ENCODE results near the gene OSBPL3.

The OSBPL3 gene

DNA sequence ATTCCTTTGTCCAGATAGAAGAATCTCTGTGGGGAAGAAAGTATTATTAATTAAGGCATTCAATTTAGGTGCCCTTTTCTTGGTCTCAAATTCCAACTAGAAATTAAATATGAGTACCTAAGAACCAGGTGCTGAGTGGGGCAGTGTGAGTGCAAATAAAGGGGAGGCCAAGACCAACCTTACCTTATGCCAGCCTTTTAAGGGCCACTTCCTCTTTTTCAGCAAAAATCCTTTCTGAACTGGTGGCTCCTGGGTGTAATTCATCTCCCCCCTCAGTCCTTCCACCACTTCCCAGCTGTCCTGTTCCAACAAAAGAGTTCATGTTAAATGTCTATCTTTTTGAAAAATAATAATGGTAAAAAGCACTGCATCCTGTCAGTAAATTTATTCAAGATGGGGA lies 108.2 kb downstream of the OSBPL3 start:
- TF ChIP-seq, protein P1, sequence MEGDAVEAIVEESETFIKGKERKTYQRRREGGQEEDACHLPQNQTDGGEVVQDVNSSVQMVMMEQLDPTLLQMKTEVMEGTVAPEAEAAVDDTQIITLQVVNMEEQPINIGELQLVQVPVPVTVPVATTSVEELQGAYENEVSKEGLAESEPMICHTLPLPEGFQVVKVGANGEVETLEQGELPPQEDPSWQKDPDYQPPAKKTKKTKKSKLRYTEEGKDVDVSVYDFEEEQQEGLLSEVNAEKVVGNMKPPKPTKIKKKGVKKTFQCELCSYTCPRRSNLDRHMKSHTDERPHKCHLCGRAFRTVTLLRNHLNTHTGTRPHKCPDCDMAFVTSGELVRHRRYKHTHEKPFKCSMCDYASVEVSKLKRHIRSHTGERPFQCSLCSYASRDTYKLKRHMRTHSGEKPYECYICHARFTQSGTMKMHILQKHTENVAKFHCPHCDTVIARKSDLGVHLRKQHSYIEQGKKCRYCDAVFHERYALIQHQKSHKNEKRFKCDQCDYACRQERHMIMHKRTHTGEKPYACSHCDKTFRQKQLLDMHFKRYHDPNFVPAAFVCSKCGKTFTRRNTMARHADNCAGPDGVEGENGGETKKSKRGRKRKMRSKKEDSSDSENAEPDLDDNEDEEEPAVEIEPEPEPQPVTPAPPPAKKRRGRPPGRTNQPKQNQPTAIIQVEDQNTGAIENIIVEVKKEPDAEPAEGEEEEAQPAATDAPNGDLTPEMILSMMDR (IDR thresholded peaks at IDR 0.05; ENCODE audit: low read depth, low read length): no peak
- no peak for DNase-seq (ENCODE audit: extremely low read depth, low read depth)

GRCh38 chr7:24870766-24871165 lies 109.2 kb downstream of the OSBPL3 start:
- TF ChIP-seq, protein P1 (IDR thresholded peaks at IDR 0.05; ENCODE audit: low read depth, low read length): no peak
- no peak for DNase-seq (ENCODE audit: extremely low read depth, low read depth)

DNA sequence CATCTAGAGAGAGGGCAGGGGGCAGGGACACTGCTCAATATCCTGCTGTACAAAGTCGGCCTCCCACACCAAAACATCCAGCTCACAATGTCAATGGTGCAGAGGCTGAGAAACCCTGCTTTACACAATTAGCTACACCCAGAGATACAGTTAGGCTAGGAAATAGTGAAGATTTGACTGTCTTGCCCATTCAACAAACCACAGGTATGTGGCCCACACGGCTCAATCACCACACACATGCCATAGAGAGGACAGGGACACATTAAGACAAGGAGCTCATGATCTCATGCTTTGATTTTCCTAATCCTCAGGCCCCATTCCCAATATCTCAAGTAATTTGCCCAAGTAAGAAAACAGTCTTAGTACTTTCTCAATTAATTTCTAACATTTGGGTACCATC lies 110.4 kb downstream of the OSBPL3 start:
- TF ChIP-seq, protein P1 (IDR thresholded peaks at IDR 0.05; ENCODE audit: low read depth, low read length): no peak
- DNase-seq (ENCODE audit: extremely low read depth, low read depth): no peak

GRCh38 chr7:24868741-24869140 lies 111.2 kb downstream of the OSBPL3 start:
- TF ChIP-seq, protein P1 (IDR thresholded peaks at IDR 0.05; ENCODE audit: low read depth, low read length): no peak
- DNase-seq (ENCODE audit: extremely low read depth, low read depth): no peak

DNA sequence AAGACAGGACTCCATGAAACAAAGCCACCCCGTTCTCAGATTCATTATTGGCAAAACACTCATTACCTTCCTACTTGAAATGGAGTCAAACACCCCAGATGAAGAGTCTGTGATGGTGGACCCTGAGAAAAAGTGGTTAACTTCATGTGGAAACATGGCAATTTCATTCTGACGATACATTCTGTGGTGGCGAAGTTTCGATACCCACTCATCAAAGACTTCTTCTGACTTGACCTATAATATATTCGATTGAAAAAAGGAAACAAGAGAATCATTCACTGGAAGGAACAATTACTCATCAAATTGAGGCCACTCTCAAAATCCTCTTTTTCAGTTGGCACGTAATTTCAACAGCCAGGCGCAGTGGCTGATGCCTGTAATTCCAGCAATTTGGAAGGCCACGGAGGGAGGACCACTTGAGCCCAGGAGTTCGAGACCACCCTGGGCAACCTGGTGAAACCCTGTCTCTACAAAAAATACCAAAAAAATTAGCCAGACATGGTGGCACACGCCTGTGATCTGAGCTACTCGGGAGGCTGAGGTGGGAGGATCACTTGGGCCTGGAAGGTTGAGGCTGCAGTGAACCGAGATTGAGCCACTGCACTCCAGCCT lies 113.9 kb downstream of the OSBPL3 start:
- TF ChIP-seq, protein P1 (IDR thresholded peaks at IDR 0.05; ENCODE audit: low read depth, low read length): no peak

DNA sequence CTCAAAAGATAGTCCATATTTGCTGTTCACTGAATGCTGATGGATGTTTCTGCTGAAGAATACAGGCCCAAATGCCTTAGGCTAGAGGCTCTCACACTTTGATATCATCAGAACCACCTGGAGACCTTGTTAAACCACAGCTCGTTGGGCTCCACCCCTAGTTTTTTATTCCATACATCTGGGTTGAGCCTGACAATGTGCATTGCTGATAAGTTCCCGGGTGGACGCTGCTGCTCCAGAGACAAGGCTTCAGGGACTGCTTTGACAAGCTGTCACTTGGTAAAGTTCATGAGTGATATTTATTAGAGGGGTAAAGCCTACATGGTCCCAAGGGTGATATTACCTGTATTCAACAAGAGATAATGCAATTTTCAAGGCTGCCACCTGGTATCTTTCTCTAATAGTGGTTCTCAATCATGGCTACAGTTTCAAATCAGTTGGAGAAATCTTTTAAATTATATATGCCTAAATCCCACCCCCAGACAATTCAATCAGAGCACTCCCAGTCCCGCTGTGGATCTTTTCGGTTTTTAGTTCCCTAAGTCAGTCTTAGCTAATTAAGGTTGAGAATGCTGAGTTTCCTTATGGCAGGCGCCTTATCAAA lies 115.7 kb downstream of the OSBPL3 start:
- TF ChIP-seq, protein P1 (IDR thresholded peaks at IDR 0.05; ENCODE audit: low read depth, low read length): no peak
- DNase-seq (ENCODE audit: extremely low read depth, low read depth): no peak

More for the DNA sequence above, 113.9 kb downstream of the OSBPL3 start:
- DNase-seq (ENCODE audit: extremely low read depth, low read depth): no peak

DNA sequence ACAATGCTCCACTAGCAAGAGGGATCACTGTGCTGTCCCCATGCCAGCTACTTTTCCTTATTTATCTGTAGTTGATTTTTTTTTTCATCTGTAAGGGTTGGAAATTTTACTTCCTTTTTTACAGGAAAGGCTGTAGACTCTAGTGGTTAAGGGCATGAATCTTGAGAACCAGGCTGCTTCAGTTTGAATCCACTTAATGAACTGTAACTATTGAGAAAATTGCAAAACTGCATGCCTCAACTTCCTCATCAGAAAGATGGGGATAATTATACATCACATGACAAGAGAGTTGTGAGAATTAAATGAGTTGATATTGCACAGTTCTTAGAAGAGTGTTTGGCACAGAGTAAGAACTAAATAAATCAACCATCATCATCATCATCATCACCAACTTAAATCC lies 116.4 kb downstream of the OSBPL3 start:
- no peak for DNase-seq (ENCODE audit: extremely low read depth, low read depth)
- TF ChIP-seq, protein P1 (IDR thresholded peaks at IDR 0.05; ENCODE audit: low read depth, low read length): no peak
